ENCODE data around the gene ACTG1. TPM values are rescaled to one million over a fixed set of nuclear protein-coding genes. Genes with fewer than 3 reads are reported as not detected.

The ACTG1 gene
- total RNA-seq, 4 donors from 2014 or later: 829 to 1,848 (median 1,550) TPM

- ATAC-seq: no peak
- Histone ChIP-seq H3K4me1 (no peaks in the 10 kb centered on the region), H3K27ac (no peak overlapping the region), H3K9me3 (no peaks in the 10 kb centered on the region), H3K27me3 (no peaks in the 10 kb centered on the region), H3K4me3 (no peak overlapping the region), H3K36me3 (peaks cover 0 to 18% of the 10 kb centered on the region in 2 donors)
- TF ChIP-seq POLR2AphosphoS5 (IDR thresholded peaks at IDR 0.05) (no peak), CTCF (IDR thresholded peaks at IDR 0.05) (no peak), EP300 (IDR thresholded peaks at IDR 0.05) (no peak), POLR2A (IDR thresholded peaks at IDR 0.05) (no peak)
- 78 to 82% methylated on average over 3 to 11 of the region's 18 CpGs for WGBS, 2 donors (ENCODE audit: low coverage in 1 of 2)
These were observed 43.9 kb downstream of the ACTG1 start for GRCh38 chr17:81468770-81469121.

- ATAC-seq: no peak
- TF ChIP-seq POLR2A (IDR thresholded peaks at IDR 0.05) (no peak), EP300 (IDR thresholded peaks at IDR 0.05) (no peak), CTCF (IDR thresholded peaks at IDR 0.05) (no peak), POLR2AphosphoS5 (IDR thresholded peaks at IDR 0.05) (no peak)
- WGBS, 2 donors (ENCODE audit: low coverage in 1 of 2): 60 to 72% methylated on average over 2 to 5 of the region's 18 CpGs
These were observed 44.4 kb downstream of the ACTG1 start for GRCh38 chr17:81468111-81468769.

GRCh38 chr17:81466564-81467472 is 45.8 kb downstream of the ACTG1 start:
- H3K4me3 ChIP-seq: no peak overlapping the region
- no peaks in the 10 kb centered on the region for H3K27me3 ChIP-seq
- H3K9me3 ChIP-seq: no peaks in the 10 kb centered on the region
- WGBS, 2 donors (ENCODE audit: low coverage in 1 of 2): 100% methylated on average over 3 of the region's 33 CpGs; no CpG with 5 or more reads in 1 of the 2 donors
- no peak overlapping the region for H3K27ac ChIP-seq
- no peak for TF ChIP-seq POLR2A (IDR thresholded peaks at IDR 0.05)
- no peak for TF ChIP-seq POLR2AphosphoS5 (IDR thresholded peaks at IDR 0.05)
- TF ChIP-seq EP300 (IDR thresholded peaks at IDR 0.05): no peak
- no peak for TF ChIP-seq CTCF (IDR thresholded peaks at IDR 0.05)
- peaks cover 0 to 37% of the 10 kb centered on the region in 2 donors for H3K36me3 ChIP-seq
- no peaks in the 10 kb centered on the region for H3K4me1 ChIP-seq
- ATAC-seq: no peak

More at GRCh38 chr17:81468111-81468769, 44.4 kb downstream of the ACTG1 start:
- Histone ChIP-seq H3K4me3 (no peak overlapping the region), H3K27ac (no peak overlapping the region), H3K36me3 (peaks cover 0 to 23% of the 10 kb centered on the region in 2 donors), H3K9me3 (no peaks in the 10 kb centered on the region), H3K4me1 (no peaks in the 10 kb centered on the region), H3K27me3 (no peaks in the 10 kb centered on the region)

GRCh38 chr17:81465910-81466309 is 46.7 kb downstream of the ACTG1 start:
- ATAC-seq: no peak
- H3K27me3 ChIP-seq: no peaks in the 10 kb centered on the region
- no peaks in the 10 kb centered on the region for H3K4me1 ChIP-seq
- 86 to 90% methylated on average over 5 to 11 of the region's 17 CpGs for WGBS, 2 donors (ENCODE audit: low coverage in 1 of 2)
- TF ChIP-seq POLR2A (IDR thresholded peaks at IDR 0.05): no peak
- TF ChIP-seq CTCF (IDR thresholded peaks at IDR 0.05): no peak
- TF ChIP-seq POLR2AphosphoS5 (IDR thresholded peaks at IDR 0.05): no peak
- TF ChIP-seq EP300 (IDR thresholded peaks at IDR 0.05): no peak
- no peaks in the 10 kb centered on the region for H3K9me3 ChIP-seq
- H3K36me3 ChIP-seq: peaks cover 0 to 46% of the 10 kb centered on the region in 2 donors
- H3K4me3 ChIP-seq: no peak overlapping the region
- H3K27ac ChIP-seq: no peak overlapping the region
